Measurements from ENCODE around the gene KIF15.

The KIF15 gene, protein sequence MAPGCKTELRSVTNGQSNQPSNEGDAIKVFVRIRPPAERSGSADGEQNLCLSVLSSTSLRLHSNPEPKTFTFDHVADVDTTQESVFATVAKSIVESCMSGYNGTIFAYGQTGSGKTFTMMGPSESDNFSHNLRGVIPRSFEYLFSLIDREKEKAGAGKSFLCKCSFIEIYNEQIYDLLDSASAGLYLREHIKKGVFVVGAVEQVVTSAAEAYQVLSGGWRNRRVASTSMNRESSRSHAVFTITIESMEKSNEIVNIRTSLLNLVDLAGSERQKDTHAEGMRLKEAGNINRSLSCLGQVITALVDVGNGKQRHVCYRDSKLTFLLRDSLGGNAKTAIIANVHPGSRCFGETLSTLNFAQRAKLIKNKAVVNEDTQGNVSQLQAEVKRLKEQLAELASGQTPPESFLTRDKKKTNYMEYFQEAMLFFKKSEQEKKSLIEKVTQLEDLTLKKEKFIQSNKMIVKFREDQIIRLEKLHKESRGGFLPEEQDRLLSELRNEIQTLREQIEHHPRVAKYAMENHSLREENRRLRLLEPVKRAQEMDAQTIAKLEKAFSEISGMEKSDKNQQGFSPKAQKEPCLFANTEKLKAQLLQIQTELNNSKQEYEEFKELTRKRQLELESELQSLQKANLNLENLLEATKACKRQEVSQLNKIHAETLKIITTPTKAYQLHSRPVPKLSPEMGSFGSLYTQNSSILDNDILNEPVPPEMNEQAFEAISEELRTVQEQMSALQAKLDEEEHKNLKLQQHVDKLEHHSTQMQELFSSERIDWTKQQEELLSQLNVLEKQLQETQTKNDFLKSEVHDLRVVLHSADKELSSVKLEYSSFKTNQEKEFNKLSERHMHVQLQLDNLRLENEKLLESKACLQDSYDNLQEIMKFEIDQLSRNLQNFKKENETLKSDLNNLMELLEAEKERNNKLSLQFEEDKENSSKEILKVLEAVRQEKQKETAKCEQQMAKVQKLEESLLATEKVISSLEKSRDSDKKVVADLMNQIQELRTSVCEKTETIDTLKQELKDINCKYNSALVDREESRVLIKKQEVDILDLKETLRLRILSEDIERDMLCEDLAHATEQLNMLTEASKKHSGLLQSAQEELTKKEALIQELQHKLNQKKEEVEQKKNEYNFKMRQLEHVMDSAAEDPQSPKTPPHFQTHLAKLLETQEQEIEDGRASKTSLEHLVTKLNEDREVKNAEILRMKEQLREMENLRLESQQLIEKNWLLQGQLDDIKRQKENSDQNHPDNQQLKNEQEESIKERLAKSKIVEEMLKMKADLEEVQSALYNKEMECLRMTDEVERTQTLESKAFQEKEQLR (N-terminal part only)

GRCh38 chr3:44761424-44762169, at the start of gene KIF15, which contains the start of gene KIAA1143:
Gene KIF15, plus strand, starts transcription at chr3:44761794. Its CDS starts 72 bp downstream, at chr3:44761866.
Gene KIAA1143, minus strand, starts transcription at chr3:44761619. Its CDS starts 17 bp downstream, at chr3:44761602.
- H3K4me3 ChIP-seq (replicated peaks; ENCODE audit: low read depth, low read length): peak within 1 kb of the TSS; percentile 97
- peak; percentile 97 for DNase-seq (ENCODE audit: low read depth)
- TF ChIP-seq, protein P1, sequence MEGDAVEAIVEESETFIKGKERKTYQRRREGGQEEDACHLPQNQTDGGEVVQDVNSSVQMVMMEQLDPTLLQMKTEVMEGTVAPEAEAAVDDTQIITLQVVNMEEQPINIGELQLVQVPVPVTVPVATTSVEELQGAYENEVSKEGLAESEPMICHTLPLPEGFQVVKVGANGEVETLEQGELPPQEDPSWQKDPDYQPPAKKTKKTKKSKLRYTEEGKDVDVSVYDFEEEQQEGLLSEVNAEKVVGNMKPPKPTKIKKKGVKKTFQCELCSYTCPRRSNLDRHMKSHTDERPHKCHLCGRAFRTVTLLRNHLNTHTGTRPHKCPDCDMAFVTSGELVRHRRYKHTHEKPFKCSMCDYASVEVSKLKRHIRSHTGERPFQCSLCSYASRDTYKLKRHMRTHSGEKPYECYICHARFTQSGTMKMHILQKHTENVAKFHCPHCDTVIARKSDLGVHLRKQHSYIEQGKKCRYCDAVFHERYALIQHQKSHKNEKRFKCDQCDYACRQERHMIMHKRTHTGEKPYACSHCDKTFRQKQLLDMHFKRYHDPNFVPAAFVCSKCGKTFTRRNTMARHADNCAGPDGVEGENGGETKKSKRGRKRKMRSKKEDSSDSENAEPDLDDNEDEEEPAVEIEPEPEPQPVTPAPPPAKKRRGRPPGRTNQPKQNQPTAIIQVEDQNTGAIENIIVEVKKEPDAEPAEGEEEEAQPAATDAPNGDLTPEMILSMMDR (IDR thresholded peaks at IDR 0.05; ENCODE audit: low read length, missing control alignments): no peak

- H3K4me3 ChIP-seq (replicated peaks; ENCODE audit: low read depth, low read length): peak within 1 kb of the TSS; percentile 85
- peak; percentile 93 for DNase-seq (ENCODE audit: low read depth)
- TF ChIP-seq, protein P1 (IDR thresholded peaks at IDR 0.05; ENCODE audit: low read length, missing control alignments): peak; percentile 31
These were observed 49.0 kb upstream of the KIF15 start, which contains the start of gene ZNF502 for GRCh38 chr3:44712455-44713075. Gene ZNF502, plus strand, starts transcription at chr3:44712660. Its CDS starts 7,602 bp downstream, at chr3:44720262.

DNA sequence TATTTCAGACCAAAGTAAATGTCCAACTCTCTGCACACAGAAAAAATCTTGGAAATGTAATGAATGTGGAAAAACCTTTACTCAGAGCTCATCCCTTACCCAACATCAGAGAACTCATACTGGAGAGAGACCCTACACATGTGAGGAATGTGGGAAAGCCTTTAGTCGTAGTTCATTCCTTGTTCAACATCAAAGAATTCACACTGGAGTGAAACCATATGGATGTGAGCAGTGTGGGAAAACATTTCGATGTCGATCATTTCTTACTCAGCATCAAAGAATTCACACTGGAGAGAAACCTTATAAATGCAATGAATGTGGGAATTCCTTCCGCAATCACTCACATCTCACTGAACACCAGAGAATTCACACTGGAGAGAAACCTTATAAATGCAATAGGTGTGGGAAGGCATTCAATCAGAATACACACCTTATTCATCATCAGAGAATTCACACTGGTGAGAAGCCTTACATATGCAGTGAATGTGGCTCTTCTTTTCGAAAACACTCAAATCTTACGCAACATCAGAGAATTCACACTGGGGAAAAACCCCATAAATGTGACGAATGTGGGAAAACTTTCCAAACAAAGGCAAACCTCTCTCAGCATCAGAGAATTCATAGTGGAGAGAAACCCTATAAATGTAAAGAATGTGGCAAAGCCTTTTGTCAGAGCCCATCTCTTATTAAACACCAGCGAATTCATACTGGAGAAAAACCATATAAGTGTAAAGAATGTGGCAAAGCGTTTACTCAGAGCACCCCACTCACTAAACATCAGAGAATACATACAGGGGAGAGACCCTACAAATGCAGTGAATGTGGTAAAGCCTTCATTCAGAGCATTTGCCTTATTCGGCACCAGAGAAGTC, 40.1 kb upstream of the KIF15 start:
- TF ChIP-seq, protein P1 (IDR thresholded peaks at IDR 0.05; ENCODE audit: low read length, missing control alignments): no peak
- H3K4me3 ChIP-seq (replicated peaks; ENCODE audit: low read depth, low read length): no peak overlapping the region
- peak; percentile 20 for DNase-seq (ENCODE audit: low read depth)

GRCh38 chr3:44722103-44722401, 39.5 kb upstream of the KIF15 start:
- H3K4me3 ChIP-seq (replicated peaks; ENCODE audit: low read depth, low read length): no peak overlapping the region
- DNase-seq (ENCODE audit: low read depth): no peak
- TF ChIP-seq, protein P1 (IDR thresholded peaks at IDR 0.05; ENCODE audit: low read length, missing control alignments): no peak

- H3K4me3 ChIP-seq (replicated peaks; ENCODE audit: low read depth, low read length): peak within 1 kb of the TSS; percentile 71
- DNase-seq (ENCODE audit: low read depth): peak; percentile 94
- TF ChIP-seq, protein P1 (IDR thresholded peaks at IDR 0.05; ENCODE audit: low read length, missing control alignments): no peak
These were observed 32.1 kb upstream of the KIF15 start, which contains the start of gene ZNF501 for GRCh38 chr3:44729384-44729910. Gene ZNF501, plus strand, starts transcription at chr3:44729635. Its CDS starts 4,787 bp downstream, at chr3:44734422.
